ENCODE results near the gene BLVRA.

- no peak for TF ChIP-seq CTCF (conservative IDR thresholded peaks at IDR 0.05; ENCODE audit: low read depth, low read length)
- TF ChIP-seq EZH2 (IDR thresholded peaks at IDR 0.05; ENCODE audit: low read length, unreplicated experiment), result no peak
- no peak for TF ChIP-seq EZH2phosphoT487 (IDR thresholded peaks at IDR 0.05; ENCODE audit: borderline replicate concordance, low read length)
Observed at GRCh38 chr7:43760861-43761260, 2.4 kb downstream of the BLVRA start.
